GM12878 (cell line): Measurements from ENCODE around the gene CSF3. TPM values are rescaled to one million over a fixed set of nuclear protein-coding genes. Genes with fewer than 3 reads are reported as not detected.

Experiments
- ATAC-seq: fragments of 200-7000 bp; cut with Tn5 transposase; 3 replicates; pipeline ENCODE4 v1.9.1; 2020; ENCODE audit warnings: mild to moderate bottlenecking, moderate library complexity
- BruUV-seq: library from RNA; stranded (reverse); fragments of 400-500 nt; replicated peaks from 2 replicates; lab custom pipeline; 2021; lab: Mats Ljungman, UMichigan
- CTCF ChIA-PET: fragments of 300-600 bp; sonication (Branson Sonifier 250); formaldehyde crosslinking; extraction: SDS; loops from one replicate; lab custom pipeline; 2021; ENCODE audit warnings: inconsistent platforms; lab: Yijun Ruan, JAX
- POLR2A ChIA-PET: fragments of 350-600 bp; formaldehyde crosslinking; extraction: SDS; loops from one replicate; lab custom pipeline; 2021; ENCODE audit warnings: inconsistent platforms; lab: Charles Lee
- RAD21 ChIA-PET: fragments of 300-600 bp; sonication (Branson Sonifier 250); formaldehyde crosslinking; loops from one replicate; lab custom pipeline; 2023; ENCODE audit warnings: antibody characterized with exemption; ENCODE audit not compliant: unreplicated experiment; lab: Charles Lee
- SMC1A ChIA-PET: fragments of 300-600 bp; sonication (Branson Sonifier 250); formaldehyde crosslinking; loops from one replicate; lab custom pipeline; 2023; ENCODE audit not compliant: unreplicated experiment, uncharacterized antibody; lab: Charles Lee
- DNase-seq: peaks from one replicate; pipeline ENCODE4 v3.0.0-alpha.2; 2011; ENCODE audit warnings: low read depth, low spot score
- FAIRE-seq: peaks from 3 replicates; lab custom pipeline; 2011; peaks lifted over from hg19 to GRCh38; lab: Jason Lieb, UNC
- H2AFZ ChIP-seq: 2 replicates; pipeline ENCODE4 v1.6.0; 2011; ENCODE audit warnings: low read depth, low read length, control low read depth; ENCODE audit not compliant: control insufficient read depth
- H3K27ac ChIP-seq: 2 replicates; pipeline ENCODE4 v1.5.1; 2011; ENCODE audit warnings: control low read depth; ENCODE audit not compliant: control insufficient read depth, insufficient read depth
- H3K27me3 ChIP-seq, 2 experiments: replicated peaks in 1 of 2; 2 replicates each; pipeline versions ENCODE4 v1.6.0 to v1.6.1; 2011; ENCODE audit warnings: low read length in 1 of 2; ENCODE audit not compliant: control insufficient read depth in 2 of 2, insufficient read depth in 2 of 2
- H3K36me3 ChIP-seq, 2 experiments: 2 replicates each; pipeline ENCODE4 v1.5.1; 2011; ENCODE audit warnings: low read length in 1 of 2; ENCODE audit not compliant: control insufficient read depth in 2 of 2, insufficient read depth in 2 of 2
- H3K4me1 ChIP-seq: 2 replicates; pipeline ENCODE4 v1.6.1; 2011; ENCODE audit warnings: mild to moderate bottlenecking, low read length, moderate library complexity, mixed read lengths; ENCODE audit not compliant: control insufficient read depth, insufficient read depth
- H3K4me2 ChIP-seq: 2 replicates; pipeline ENCODE4 v1.6.0; 2011; ENCODE audit warnings: control low read depth; ENCODE audit not compliant: control insufficient read depth, insufficient read depth
- H3K4me3 ChIP-seq: fragments of 200-600 bp; sonication (generic); 2 replicates; pipeline ENCODE4 v1.5.1; 2016
- H3K79me2 ChIP-seq: 2 replicates; pipeline ENCODE4 v1.6.0; 2011; ENCODE audit warnings: low read length; ENCODE audit not compliant: control insufficient read depth, insufficient read depth
- H3K9ac ChIP-seq: 2 replicates; pipeline ENCODE4 v1.8.0; 2011; ENCODE audit warnings: low read length, control low read depth, mixed read lengths; ENCODE audit not compliant: control insufficient read depth, insufficient read depth
- H3K9me3 ChIP-seq: replicated peaks from 3 replicates; pipeline ENCODE4 v1.5.1; 2011; ENCODE audit warnings: mild to moderate bottlenecking, low read length; ENCODE audit not compliant: control insufficient read depth, insufficient read depth
- H4K20me1 ChIP-seq: 2 replicates; pipeline ENCODE4 v1.6.0; 2011; ENCODE audit not compliant: control insufficient read depth, insufficient read depth
- CHD4 ChIP-seq: fragments of 200-600 bp; sonication (generic); IDR thresholded peaks from 2 replicates; pipeline ENCODE4 v1.6.1; 2016; ENCODE audit warnings: mild to moderate bottlenecking
- HDGF ChIP-seq: fragments of 450-650 bp; IDR thresholded peaks from 2 replicates; pipeline ENCODE4 v1.6.1; 2016; ENCODE audit warnings: antibody characterized with exemption
- NRF1 ChIP-seq: conservative IDR thresholded peaks from 2 replicates; pipeline ENCODE4 v1.6.1; 2011; ENCODE audit warnings: mild to moderate bottlenecking, low read depth, low read length, improper control_type of control experiment
- RB1 ChIP-seq: fragments of 450-650 bp; formaldehyde crosslinking; IDR thresholded peaks from 2 replicates; pipeline ENCODE4 v1.6.1; 2017; ENCODE audit warnings: mild to moderate bottlenecking, borderline replicate concordance
- SIN3A ChIP-seq: IDR thresholded peaks from 2 replicates; pipeline ENCODE4 v1.6.1; 2012; ENCODE audit warnings: low read depth, low read length, improper control_type of control experiment
- STAT3 ChIP-seq: IDR thresholded peaks from 2 replicates; pipeline ENCODE4 v1.6.1; 2011; ENCODE audit warnings: low read depth, low read length, improper control_type of control experiment
- WRNIP1 ChIP-seq: IDR thresholded peaks from 2 replicates; pipeline ENCODE4 v1.6.1; 2011; ENCODE audit warnings: low read depth, low read length, improper control_type of control experiment, borderline replicate concordance
- ZNF207 ChIP-seq: fragments of 450-650 bp; IDR thresholded peaks from 2 replicates; pipeline ENCODE4 v1.6.1; 2014; ENCODE audit warnings: antibody characterized with exemption, mild to moderate bottlenecking, borderline replicate concordance
- ZNF217 ChIP-seq: fragments of 450-650 bp; IDR thresholded peaks from 2 replicates; pipeline ENCODE4 v1.6.1; 2017; ENCODE audit warnings: antibody characterized with exemption, mild to moderate bottlenecking
- ZSCAN29 ChIP-seq: fragments of 450-650 bp; IDR thresholded peaks from 2 replicates; pipeline ENCODE4 v1.6.1; 2017; ENCODE audit warnings: mild to moderate bottlenecking, moderate library complexity
- WGBS: methylation state at CpG from one replicate; pipeline ENCODE4 v1.1.6; 2016; ENCODE audit warnings: low lambda C conversion rate; ENCODE audit not compliant: insufficient replicate concordance, insufficient coverage; ENCODE audit errors: missing lambda C conversion rate; 5-methylcytosine and 5-hydroxymethylcytosine counted together
- in situ Hi-C: fragments of 300-500 bp; cut with MboI; formaldehyde crosslinking; loops from 9 replicates; pipeline ENCODE4 v1.14.3; 2018; ENCODE audit warnings: mixed read lengths
- intact Hi-C: fragments of 100-400 bp; cut with micrococcal nuclease; formaldehyde crosslinking; loops from one replicate; pipeline ENCODE4 v1.14.2; 2022; ENCODE audit not compliant: unreplicated experiment
- polyA plus RNA-seq, 11 experiments: library from polyadenylated mRNA; depleted of rRNA in 4 of 11; unstranded in 6 of 11; stranded (reverse) in 5 of 11; fragments of >200 nt; fragmentation: Nextera tagmentation in 4 of 11; fragmentation: Illumina TruSeq in 1 of 11; extraction: Ambion mirVana in 4 of 11; extraction: Trizol in 1 of 11; gene quantifications; 1 replicate in 1 of 11; 2 replicates in 10 of 11; pipeline versions ENCODE4 v1.2.1 to v1.2.3, GENCODE V29; 2011 to 2016; ENCODE audit warnings: inconsistent platforms in 2 of 11, missing spikeins in 2 of 11, low read depth in 1 of 11
- total RNA-seq, 4 experiments: library from RNA; depleted of rRNA in 3 of 4; stranded (reverse); fragments of >200 nt in 3 of 4; fragmentation: Illumina TruSeq in 1 of 4; extraction: Trizol in 1 of 4; gene quantifications; 2 replicates each; pipeline versions ENCODE4 v1.2.1 to v1.2.3, GENCODE V29; 2013 to 2021
- TF ChIP-seq, protein P1 (sequence below): fragments of 450-650 bp; formaldehyde crosslinking; IDR thresholded peaks from 2 replicates; pipeline ENCODE4 v1.4.0; 2020; ENCODE audit warnings: mild to moderate bottlenecking, moderate library complexity
- TF ChIP-seq, protein P2 (sequence below): fragments of 150-350 bp; IDR thresholded peaks from 2 replicates; pipeline ENCODE4 v1.6.1; 2016; ENCODE audit warnings: low read depth, low read length
- TF ChIP-seq, protein P3 (sequence below): fragments of 450-650 bp; formaldehyde crosslinking; IDR thresholded peaks from 2 replicates; pipeline ENCODE4 v1.4.0; 2022; ENCODE audit warnings: mild to moderate bottlenecking, moderate library complexity

Gene CSF3
- total and polyA plus RNA-seq, 10 of the 15 experiments (the other 5 are each of a cell fraction or from before 2014, with no cell fraction given), result 0.09 to 0.28 (median 0.12) TPM; not detected in 5

DNA sequence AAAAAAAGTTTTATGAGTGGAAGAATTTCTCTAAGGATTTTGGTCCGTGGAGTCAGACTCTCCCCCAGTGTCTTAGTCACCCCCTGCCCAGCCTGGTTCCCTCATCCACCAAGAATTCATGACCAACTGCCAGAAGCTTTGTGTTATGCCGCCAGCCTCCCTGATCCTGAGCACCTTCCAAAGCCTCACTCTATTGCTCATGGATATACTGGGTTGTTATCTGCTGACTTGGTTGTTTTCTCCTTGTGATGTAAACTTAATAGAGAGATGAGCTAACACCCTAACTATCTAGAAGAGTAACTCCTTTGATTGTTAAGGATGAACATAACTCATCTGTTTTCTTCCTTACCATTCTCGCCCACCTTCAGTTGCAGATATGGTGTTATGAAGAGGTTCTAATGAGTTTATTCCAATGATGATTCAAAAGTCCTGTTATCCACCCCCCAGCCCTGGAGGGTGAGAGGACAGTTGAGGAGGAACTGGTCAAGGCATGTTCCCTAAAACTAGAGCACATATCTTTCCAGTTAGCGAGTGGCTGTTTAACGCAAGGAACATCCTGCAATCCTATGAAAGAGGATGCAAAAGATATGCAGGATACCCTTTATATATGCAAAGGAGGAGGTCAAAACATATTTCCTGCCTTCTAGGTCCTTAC is 36.1 kb upstream of the CSF3 start:
- ChIA-PET POLR2A (interaction anchor here (1.0 to 2.1 kb wide), 5 partner anchors 10 to 107 kb away, joined by 4 to 20 read pairs (median 9); partner anchors contain the start of gene ORMDL3), CTCF (interaction anchor here (0.6 to 9.0 kb wide), 18 partner anchors 10 to 1342 kb away, joined by 3 to 120 read pairs (median 6); partner anchors contain the start of genes GSDMA and PGAP3), SMC1A (interaction anchor here (0.6 to 6.0 kb wide), 10 partner anchors 11 to 358 kb away, joined by 3 to 38 read pairs (median 6); no protein-coding TSS in a partner anchor), RAD21 (interaction anchor here (0.8 to 5.0 kb wide), 12 partner anchors 21 to 358 kb away, joined by 3 to 44 read pairs (median 8); partner anchors contain the start of gene MED24)
- no peaks in the 10 kb centered on the region for H3K9me3 ChIP-seq
- H2AFZ ChIP-seq, result peak overlapping the region; percentile 96
- H3K4me3 ChIP-seq, result 0 out of 2 replicates have a peak overlapping the region, but pooled peaks have one; percentile 66
- ATAC-seq, result no peak
- no peaks in the 10 kb centered on the region; a peak in 1 of 4 replicates for H3K27me3 ChIP-seq
- DNase-seq, result no peak
- peak overlapping the region; percentile 62 for H3K4me2 ChIP-seq
- in situ Hi-C loops (no loop called here), intact Hi-C loops (no loop called here)
- no peak overlapping the region for H3K9ac ChIP-seq
- peaks cover 0 to under 1% of the 10 kb centered on the region in 2 experiments; a peak in 2 of 4 replicates for H3K36me3 ChIP-seq
- BruUV-seq, result no TSS peak
- peaks cover 31% of the 10 kb centered on the region for H3K79me2 ChIP-seq
- H3K4me1 ChIP-seq, result peaks cover 6% of the 10 kb centered on the region
- no peak for FAIRE-seq
- H4K20me1 ChIP-seq, result no peaks in the 10 kb centered on the region
- no peak overlapping the region for H3K27ac ChIP-seq
- 73% methylated on average over 5 of the region's 5 CpGs for WGBS
- TF ChIP-seq STAT3 (no peak), ZNF207 (no peak), ZNF217 (no peak), RB1 (no peak), WRNIP1 (no peak), ZSCAN29 (no peak), CHD4 (no peak), SIN3A (no peak), NRF1 (no peak), HDGF (no peak)
- TF ChIP-seq, protein P1, sequence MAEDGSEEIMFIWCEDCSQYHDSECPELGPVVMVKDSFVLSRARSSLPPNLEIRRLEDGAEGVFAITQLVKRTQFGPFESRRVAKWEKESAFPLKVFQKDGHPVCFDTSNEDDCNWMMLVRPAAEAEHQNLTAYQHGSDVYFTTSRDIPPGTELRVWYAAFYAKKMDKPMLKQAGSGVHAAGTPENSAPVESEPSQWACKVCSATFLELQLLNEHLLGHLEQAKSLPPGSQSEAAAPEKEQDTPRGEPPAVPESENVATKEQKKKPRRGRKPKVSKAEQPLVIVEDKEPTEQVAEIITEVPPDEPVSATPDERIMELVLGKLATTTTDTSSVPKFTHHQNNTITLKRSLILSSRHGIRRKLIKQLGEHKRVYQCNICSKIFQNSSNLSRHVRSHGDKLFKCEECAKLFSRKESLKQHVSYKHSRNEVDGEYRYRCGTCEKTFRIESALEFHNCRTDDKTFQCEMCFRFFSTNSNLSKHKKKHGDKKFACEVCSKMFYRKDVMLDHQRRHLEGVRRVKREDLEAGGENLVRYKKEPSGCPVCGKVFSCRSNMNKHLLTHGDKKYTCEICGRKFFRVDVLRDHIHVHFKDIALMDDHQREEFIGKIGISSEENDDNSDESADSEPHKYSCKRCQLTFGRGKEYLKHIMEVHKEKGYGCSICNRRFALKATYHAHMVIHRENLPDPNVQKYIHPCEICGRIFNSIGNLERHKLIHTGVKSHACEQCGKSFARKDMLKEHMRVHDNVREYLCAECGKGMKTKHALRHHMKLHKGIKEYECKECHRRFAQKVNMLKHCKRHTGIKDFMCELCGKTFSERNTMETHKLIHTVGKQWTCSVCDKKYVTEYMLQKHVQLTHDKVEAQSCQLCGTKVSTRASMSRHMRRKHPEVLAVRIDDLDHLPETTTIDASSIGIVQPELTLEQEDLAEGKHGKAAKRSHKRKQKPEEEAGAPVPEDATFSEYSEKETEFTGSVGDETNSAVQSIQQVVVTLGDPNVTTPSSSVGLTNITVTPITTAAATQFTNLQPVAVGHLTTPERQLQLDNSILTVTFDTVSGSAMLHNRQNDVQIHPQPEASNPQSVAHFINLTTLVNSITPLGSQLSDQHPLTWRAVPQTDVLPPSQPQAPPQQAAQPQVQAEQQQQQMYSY (CRISPR knock-in tag), result no peak
- TF ChIP-seq, protein P2, sequence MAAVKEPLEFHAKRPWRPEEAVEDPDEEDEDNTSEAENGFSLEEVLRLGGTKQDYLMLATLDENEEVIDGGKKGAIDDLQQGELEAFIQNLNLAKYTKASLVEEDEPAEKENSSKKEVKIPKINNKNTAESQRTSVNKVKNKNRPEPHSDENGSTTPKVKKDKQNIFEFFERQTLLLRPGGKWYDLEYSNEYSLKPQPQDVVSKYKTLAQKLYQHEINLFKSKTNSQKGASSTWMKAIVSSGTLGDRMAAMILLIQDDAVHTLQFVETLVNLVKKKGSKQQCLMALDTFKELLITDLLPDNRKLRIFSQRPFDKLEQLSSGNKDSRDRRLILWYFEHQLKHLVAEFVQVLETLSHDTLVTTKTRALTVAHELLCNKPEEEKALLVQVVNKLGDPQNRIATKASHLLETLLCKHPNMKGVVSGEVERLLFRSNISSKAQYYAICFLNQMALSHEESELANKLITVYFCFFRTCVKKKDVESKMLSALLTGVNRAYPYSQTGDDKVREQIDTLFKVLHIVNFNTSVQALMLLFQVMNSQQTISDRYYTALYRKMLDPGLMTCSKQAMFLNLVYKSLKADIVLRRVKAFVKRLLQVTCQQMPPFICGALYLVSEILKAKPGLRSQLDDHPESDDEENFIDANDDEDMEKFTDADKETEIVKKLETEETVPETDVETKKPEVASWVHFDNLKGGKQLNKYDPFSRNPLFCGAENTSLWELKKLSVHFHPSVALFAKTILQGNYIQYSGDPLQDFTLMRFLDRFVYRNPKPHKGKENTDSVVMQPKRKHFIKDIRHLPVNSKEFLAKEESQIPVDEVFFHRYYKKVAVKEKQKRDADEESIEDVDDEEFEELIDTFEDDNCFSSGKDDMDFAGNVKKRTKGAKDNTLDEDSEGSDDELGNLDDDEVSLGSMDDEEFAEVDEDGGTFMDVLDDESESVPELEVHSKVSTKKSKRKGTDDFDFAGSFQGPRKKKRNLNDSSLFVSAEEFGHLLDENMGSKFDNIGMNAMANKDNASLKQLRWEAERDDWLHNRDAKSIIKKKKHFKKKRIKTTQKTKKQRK, result no peak
- TF ChIP-seq, protein P3, sequence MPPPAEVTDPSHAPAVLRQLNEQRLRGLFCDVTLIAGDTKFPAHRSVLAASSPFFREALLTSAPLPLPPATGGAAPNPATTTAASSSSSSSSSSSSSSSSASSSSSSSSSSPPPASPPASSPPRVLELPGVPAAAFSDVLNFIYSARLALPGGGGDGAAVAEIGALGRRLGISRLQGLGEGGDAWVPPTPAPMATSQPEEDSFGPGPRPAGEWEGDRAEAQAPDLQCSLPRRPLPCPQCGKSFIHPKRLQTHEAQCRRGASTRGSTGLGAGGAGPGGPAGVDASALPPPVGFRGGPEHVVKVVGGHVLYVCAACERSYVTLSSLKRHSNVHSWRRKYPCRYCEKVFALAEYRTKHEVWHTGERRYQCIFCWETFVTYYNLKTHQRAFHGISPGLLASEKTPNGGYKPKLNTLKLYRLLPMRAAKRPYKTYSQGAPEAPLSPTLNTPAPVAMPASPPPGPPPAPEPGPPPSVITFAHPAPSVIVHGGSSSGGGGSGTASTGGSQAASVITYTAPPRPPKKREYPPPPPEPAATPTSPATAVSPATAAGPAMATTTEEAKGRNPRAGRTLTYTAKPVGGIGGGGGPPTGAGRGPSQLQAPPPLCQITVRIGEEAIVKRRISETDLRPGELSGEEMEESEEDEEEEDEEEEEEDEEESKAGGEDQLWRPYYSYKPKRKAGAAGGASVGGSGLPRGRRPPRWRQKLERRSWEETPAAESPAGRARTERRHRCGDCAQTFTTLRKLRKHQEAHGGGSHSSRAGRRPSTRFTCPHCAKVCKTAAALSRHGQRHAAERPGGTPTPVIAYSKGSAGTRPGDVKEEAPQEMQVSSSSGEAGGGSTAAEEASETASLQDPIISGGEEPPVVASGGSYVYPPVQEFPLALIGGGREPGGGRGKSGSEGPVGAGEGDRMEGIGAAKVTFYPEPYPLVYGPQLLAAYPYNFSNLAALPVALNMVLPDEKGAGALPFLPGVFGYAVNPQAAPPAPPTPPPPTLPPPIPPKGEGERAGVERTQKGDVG (CRISPR knock-in tag), result no peak
